ENCODE measurements around the gene TMEM135. TPM values are rescaled to one million over a fixed set of nuclear protein-coding genes. Genes with fewer than 3 reads are reported as not detected.

The TMEM135 gene
- total RNA-seq, 4 donors from 2014 or later = 7.9 to 38.7 (median 18.9) TPM

- H3K4me1 ChIP-seq = no peaks in the 10 kb centered on the region
- DNase-seq = no peak
- in situ Hi-C loops (cut with MboI; ENCODE audit: low sequenced_read_pairs in 4 of 4) = no loop called here
Observed at GRCh38 chr11:87322568-87322967, 284.8 kb downstream of the TMEM135 start.

GRCh38 chr11:87323899-87324298, 286.2 kb downstream of the TMEM135 start:
- H3K4me3 ChIP-seq = no peak overlapping the region
- H3K36me3 ChIP-seq = peaks cover 0 to 8% of the 10 kb centered on the region in 2 donors
- H3K4me1 ChIP-seq = no peaks in the 10 kb centered on the region
- H3K9me3 ChIP-seq = no peaks in the 10 kb centered on the region
- H3K27ac ChIP-seq = no peak overlapping the region
- DNase-seq (no peak), ATAC-seq (no peak)
- H3K27me3 ChIP-seq = no peaks in the 10 kb centered on the region
- intact Hi-C loops (cut with DNase I; ENCODE audit: low total_unique reads) (no loop called here), in situ Hi-C loops (cut with MboI; ENCODE audit: low sequenced_read_pairs in 4 of 4) (no loop called here)
- no peak for TF ChIP-seq POLR2A (IDR thresholded peaks at IDR 0.05)
- no peak for TF ChIP-seq CTCF (IDR thresholded peaks at IDR 0.05 in 4 of 5, conservative IDR thresholded peaks at IDR 0.05 in 1 of 5)

More at GRCh38 chr11:87322568-87322967, 284.8 kb downstream of the TMEM135 start:
- H3K9me3 ChIP-seq = no peaks in the 10 kb centered on the region
- ATAC-seq = no peak
- H3K36me3 ChIP-seq = peaks cover 0 to 8% of the 10 kb centered on the region in 2 donors
- intact Hi-C loops (cut with DNase I; ENCODE audit: low total_unique reads) = no loop called here
- TF ChIP-seq POLR2A (IDR thresholded peaks at IDR 0.05) (no peak), CTCF (IDR thresholded peaks at IDR 0.05 in 4 of 5, conservative IDR thresholded peaks at IDR 0.05 in 1 of 5) (no peak)
- H3K4me3 ChIP-seq = no peak overlapping the region
- no peaks in the 10 kb centered on the region for H3K27me3 ChIP-seq
- H3K27ac ChIP-seq = no peak overlapping the region

GRCh38 chr11:87324817-87325489, 287.2 kb downstream of the TMEM135 start:
- no peak for ATAC-seq
- intact Hi-C loops (cut with DNase I; ENCODE audit: low total_unique reads) = no loop called here
- Histone ChIP-seq H3K27ac (no peak overlapping the region), H3K27me3 (no peaks in the 10 kb centered on the region), H3K9me3 (no peaks in the 10 kb centered on the region), H3K36me3 (peaks cover 0 to 8% of the 10 kb centered on the region in 2 donors), H3K4me3 (no peak overlapping the region), H3K4me1 (peaks cover 0 to 3% of the 10 kb centered on the region in 2 donors)
- no peak for DNase-seq
- in situ Hi-C loops (cut with MboI; ENCODE audit: low sequenced_read_pairs in 4 of 4) = no loop called here
- no peak for TF ChIP-seq POLR2A (IDR thresholded peaks at IDR 0.05)
- TF ChIP-seq CTCF (IDR thresholded peaks at IDR 0.05 in 4 of 5, conservative IDR thresholded peaks at IDR 0.05 in 1 of 5) = no peak

GRCh38 chr11:87325490-87325872, 287.7 kb downstream of the TMEM135 start:
- H3K4me1 ChIP-seq = peaks cover 0 to 5% of the 10 kb centered on the region in 2 donors
- H3K36me3 ChIP-seq = peaks cover 0 to 8% of the 10 kb centered on the region in 2 donors
- TF ChIP-seq CTCF (IDR thresholded peaks at IDR 0.05 in 4 of 5, conservative IDR thresholded peaks at IDR 0.05 in 1 of 5) (no peak), POLR2A (IDR thresholded peaks at IDR 0.05) (no peak)
- intact Hi-C loops (cut with DNase I; ENCODE audit: low total_unique reads) (no loop called here), in situ Hi-C loops (cut with MboI; ENCODE audit: low sequenced_read_pairs in 4 of 4) (no loop called here)
- no peaks in the 10 kb centered on the region for H3K27me3 ChIP-seq
- no peak overlapping the region for H3K4me3 ChIP-seq
- H3K9me3 ChIP-seq = no peaks in the 10 kb centered on the region
- no peak overlapping the region for H3K27ac ChIP-seq
- DNase-seq (no peak), ATAC-seq (no peak)

GRCh38 chr11:87326594-87326993, 288.9 kb downstream of the TMEM135 start:
- Histone ChIP-seq H3K36me3 (peaks cover 0 to 2% of the 10 kb centered on the region in 2 donors), H3K27me3 (no peaks in the 10 kb centered on the region), H3K27ac (no peak overlapping the region), H3K4me3 (no peak overlapping the region), H3K4me1 (peaks cover 0 to 5% of the 10 kb centered on the region in 2 donors), H3K9me3 (no peaks in the 10 kb centered on the region)
- no peak for TF ChIP-seq POLR2A (IDR thresholded peaks at IDR 0.05)
- TF ChIP-seq CTCF (IDR thresholded peaks at IDR 0.05 in 4 of 5, conservative IDR thresholded peaks at IDR 0.05 in 1 of 5) = no peak
- ATAC-seq (no peak), DNase-seq (no peak)
- intact Hi-C loops (cut with DNase I; ENCODE audit: low total_unique reads) = no loop called here
- in situ Hi-C loops (cut with MboI; ENCODE audit: low sequenced_read_pairs in 4 of 4) = no loop called here

Measured in gastrocnemius medialis (tissue), 4 donors.